ENCODE data around the gene MAP2K5. TPM values are rescaled to one million over a fixed set of nuclear protein-coding genes. Genes with fewer than 3 reads are reported as not detected.
A peak's percentile ranks its signal among the peaks of the same experiment; 100 is the strongest.

MAP2K5 gene
- total RNA-seq, 2 experiments from 2014 or later = 17.0 to 20.8 TPM

DNA sequence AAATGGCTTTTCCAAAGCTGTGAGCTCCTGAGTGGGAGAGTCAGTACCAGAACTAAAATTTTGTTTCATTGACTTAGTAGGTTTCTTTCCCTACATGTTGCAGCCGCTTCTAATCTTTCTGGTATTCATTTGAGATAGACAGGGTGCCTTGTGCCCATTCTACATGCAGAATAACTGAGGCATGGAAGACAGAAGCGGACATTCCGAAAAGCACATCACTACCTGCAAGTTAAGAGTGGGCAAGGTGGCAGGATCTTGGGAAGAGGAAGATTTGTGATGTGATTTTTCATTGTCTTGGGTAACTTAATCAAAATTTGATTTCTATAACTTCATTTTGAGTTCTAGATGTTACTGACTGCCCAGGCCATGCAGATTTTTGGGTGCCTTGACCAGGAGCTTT lies 2.0 kb downstream of the MAP2K5 start:
- Mint-ChIP-seq H3K27me3 (no peaks in the 10 kb centered on the region), H3K4me1 (peaks cover 57% of the 10 kb centered on the region), H3K27ac (peak overlapping the region; percentile 57), H3K9me3 (no peaks in the 10 kb centered on the region), H3K36me3 (peaks cover 8% of the 10 kb centered on the region), H3K4me3 (peak overlapping the region; percentile 1)
- DNase-seq = no peak

DNA sequence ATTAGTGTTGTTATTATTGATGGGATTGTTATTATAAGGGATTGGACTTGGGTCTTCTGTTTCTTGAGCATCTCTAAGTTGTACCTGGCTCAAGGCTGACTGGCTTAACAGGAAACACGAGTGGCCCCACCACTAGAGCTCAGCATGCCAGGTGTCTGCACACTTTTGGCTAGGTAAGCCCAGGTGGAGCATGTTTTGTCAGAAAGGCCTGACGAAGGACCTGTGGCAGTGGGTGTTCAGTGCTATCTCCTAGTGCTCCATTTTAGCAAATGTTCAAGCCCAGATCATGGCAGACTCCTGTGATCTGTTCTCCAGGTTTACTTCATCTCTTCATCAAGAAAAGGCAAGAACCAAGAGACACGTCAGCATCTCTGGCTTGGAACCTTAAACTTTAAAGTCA lies 3.4 kb downstream of the MAP2K5 start:
- Mint-ChIP-seq H3K9me3 (no peaks in the 10 kb centered on the region), H3K4me1 (peaks cover 46% of the 10 kb centered on the region), H3K36me3 (peaks cover 14% of the 10 kb centered on the region), H3K27me3 (no peaks in the 10 kb centered on the region), H3K4me3 (no peak overlapping the region), H3K27ac (no peak overlapping the region)
- no peak for DNase-seq

DNA sequence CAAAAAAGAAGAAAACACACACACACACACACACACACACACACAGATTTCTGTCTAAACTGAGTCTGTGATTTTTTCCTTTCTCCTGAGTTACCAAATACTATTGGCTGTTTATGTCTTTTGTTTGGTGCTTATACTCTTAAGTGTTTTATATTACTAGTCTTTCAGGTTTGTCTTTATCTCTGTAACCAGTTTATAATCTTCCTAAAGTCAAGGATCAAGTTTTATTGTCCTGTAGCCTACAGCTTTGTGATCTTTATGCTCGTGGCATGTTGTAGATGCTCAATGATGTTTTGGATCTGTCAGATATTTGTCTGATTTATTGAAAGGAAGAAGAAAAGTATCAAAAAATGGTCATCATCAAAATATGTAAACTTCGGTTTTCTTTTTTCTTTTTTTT lies 4.6 kb downstream of the MAP2K5 start:
- H3K36me3 Mint-ChIP-seq = peaks cover 20% of the 10 kb centered on the region
- DNase-seq = no peak
- no peak overlapping the region for H3K4me3 Mint-ChIP-seq
- no peaks in the 10 kb centered on the region for H3K9me3 Mint-ChIP-seq
- peaks cover 39% of the 10 kb centered on the region for H3K4me1 Mint-ChIP-seq
- no peaks in the 10 kb centered on the region for H3K27me3 Mint-ChIP-seq
- no peak overlapping the region for H3K27ac Mint-ChIP-seq

DNA sequence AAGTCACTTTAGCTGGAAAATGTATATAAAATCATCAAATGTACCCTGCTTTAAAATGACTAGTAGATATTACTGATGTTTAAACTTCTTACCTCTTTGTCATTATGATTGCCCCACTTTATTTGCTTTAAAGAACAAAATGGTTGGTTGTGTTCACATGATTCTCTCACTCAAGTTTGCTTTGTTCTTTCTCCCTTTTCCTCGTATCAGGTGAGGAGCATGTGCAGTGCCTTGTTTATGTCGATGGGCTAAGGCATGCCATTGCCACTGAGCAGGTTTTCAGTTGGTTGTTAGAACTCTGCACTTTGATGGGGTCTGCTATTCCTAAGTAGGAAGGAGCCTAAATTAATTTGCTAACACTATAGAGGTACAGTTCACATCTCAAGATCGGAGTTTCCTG lies 5.3 kb downstream of the MAP2K5 start:
- H3K27me3 Mint-ChIP-seq = no peaks in the 10 kb centered on the region
- H3K4me1 Mint-ChIP-seq = peaks cover 39% of the 10 kb centered on the region
- H3K27ac Mint-ChIP-seq = no peak overlapping the region
- H3K4me3 Mint-ChIP-seq = no peak overlapping the region
- no peaks in the 10 kb centered on the region for H3K9me3 Mint-ChIP-seq
- no peak for DNase-seq
- H3K36me3 Mint-ChIP-seq = peaks cover 19% of the 10 kb centered on the region

DNA sequence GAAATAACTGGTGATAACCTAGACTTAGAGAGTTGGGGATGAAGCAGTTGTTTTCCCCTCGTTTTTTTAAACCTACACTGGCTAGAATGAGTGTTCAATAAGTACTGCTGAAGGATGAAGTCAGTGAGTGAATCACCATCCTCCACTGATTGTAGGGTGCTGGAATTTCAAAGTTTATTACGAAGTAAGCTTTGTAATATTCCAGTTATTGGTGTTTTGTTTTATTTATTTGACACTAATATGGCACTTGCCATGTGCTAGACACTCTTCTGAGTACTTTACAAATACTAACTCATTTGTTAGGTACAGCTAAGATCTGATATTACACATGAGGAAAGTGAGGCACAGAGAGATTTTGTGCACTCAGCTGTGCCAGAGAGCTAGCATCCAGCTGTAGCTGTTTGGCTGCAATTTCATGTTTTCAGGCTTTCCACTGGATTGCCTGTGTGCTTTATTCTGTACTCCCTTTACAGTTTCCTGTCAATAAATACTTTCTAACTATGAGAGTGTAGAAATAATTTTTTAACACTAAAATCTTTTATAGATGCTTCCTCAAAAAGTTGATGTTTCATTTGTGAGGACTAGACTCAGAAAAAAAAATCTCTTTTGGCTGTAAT lies 5.8 kb downstream of the MAP2K5 start:
- peaks cover 36% of the 10 kb centered on the region for H3K4me1 Mint-ChIP-seq
- no peak overlapping the region for H3K27ac Mint-ChIP-seq
- H3K36me3 Mint-ChIP-seq = peaks cover 20% of the 10 kb centered on the region
- H3K9me3 Mint-ChIP-seq = no peaks in the 10 kb centered on the region
- DNase-seq = no peak
- H3K27me3 Mint-ChIP-seq = no peaks in the 10 kb centered on the region
- H3K4me3 Mint-ChIP-seq = no peak overlapping the region

DNA sequence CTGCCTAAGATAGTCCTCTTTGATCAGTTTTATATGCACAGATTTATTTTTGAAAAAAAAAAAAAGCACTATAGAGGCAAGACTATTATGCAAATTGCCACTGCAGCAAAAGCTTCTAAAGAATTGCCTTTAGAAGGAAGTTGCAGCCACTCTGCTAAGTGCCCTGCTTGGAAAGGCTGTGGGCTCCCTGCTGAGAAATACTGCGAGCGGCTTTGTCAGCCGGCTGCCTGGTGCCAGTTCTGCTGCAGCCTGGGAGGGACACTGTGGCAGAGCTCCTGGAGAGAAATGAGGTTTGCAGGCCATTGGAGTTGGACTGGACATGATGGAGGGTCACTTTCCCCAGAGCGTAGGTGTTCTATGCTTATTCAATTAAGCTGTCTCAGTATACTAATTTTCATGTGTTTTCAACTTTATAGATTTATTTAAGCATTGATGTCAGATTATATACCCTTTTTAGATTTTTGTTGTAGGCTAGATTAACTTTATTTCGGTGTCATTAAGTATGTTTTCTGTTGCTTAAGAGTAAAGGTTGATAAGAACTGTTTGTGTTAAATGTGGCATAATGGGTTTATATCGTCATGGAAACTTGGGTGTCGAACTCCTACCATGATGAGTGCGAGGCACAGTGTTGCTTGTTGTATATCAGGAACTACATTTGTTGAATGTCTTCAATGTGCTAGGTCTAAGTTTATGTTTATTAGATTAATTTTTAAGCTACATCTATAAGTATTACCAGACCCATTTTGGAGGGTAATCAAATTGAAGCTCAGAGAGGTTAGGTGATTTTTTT lies 6.6 kb downstream of the MAP2K5 start:
- Mint-ChIP-seq H3K4me3 (no peak overlapping the region), H3K36me3 (peaks cover 21% of the 10 kb centered on the region), H3K4me1 (peaks cover 29% of the 10 kb centered on the region), H3K9me3 (no peaks in the 10 kb centered on the region), H3K27me3 (no peaks in the 10 kb centered on the region), H3K27ac (no peak overlapping the region)
- DNase-seq = no peak

DNA sequence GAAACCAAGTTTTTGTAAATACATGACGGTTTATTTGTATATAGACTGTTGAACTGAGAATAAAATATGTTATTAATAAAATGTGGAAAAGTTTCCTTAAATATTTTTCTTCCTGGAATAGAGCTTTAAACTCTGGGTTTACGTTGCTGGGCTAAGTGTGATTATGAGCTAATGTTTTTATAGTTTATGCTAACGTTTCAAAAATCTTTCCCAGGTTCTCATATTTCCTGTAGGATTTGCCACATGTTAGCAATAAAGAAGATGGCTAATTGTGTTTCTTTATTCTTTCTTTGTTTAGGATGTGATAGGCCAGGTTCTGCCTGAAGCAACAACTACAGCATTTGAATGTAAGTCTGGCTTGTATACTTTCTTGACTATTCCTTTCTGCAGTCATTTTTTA lies 7.2 kb downstream of the MAP2K5 start:
- H3K27me3 Mint-ChIP-seq = no peaks in the 10 kb centered on the region
- peaks cover 22% of the 10 kb centered on the region for H3K4me1 Mint-ChIP-seq

DNA sequence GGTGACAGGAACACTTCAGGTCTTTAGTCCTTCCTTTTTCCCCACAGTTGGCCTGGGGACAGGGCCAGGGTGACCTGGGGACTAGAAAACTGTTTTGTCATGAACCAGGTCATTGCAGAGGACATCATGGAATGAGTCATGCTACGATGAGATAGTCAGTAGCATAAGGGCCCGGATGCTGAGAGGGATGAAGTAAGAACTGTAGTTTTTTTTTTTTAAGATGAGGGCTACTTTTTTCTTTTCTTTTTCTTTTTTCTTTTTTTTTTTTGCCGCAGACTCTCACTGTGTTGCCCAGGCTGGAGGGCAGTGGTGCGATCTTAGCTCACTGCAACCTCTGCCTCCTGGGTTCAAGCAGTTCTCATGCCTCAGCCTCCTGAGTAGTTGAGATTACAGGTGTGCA lies 8.0 kb downstream of the MAP2K5 start:
- Mint-ChIP-seq H3K27me3 (no peaks in the 10 kb centered on the region), H3K9me3 (no peaks in the 10 kb centered on the region), H3K4me1 (peaks cover 19% of the 10 kb centered on the region), H3K36me3 (peaks cover 23% of the 10 kb centered on the region), H3K27ac (no peak overlapping the region), H3K4me3 (no peak overlapping the region)
- no peak for DNase-seq

More for the DNA sequence above, 7.2 kb downstream of the MAP2K5 start:
- H3K27ac Mint-ChIP-seq = no peak overlapping the region
- no peak overlapping the region for H3K4me3 Mint-ChIP-seq
- H3K36me3 Mint-ChIP-seq = peaks cover 21% of the 10 kb centered on the region
- no peak for DNase-seq
- H3K9me3 Mint-ChIP-seq = no peaks in the 10 kb centered on the region

DNA sequence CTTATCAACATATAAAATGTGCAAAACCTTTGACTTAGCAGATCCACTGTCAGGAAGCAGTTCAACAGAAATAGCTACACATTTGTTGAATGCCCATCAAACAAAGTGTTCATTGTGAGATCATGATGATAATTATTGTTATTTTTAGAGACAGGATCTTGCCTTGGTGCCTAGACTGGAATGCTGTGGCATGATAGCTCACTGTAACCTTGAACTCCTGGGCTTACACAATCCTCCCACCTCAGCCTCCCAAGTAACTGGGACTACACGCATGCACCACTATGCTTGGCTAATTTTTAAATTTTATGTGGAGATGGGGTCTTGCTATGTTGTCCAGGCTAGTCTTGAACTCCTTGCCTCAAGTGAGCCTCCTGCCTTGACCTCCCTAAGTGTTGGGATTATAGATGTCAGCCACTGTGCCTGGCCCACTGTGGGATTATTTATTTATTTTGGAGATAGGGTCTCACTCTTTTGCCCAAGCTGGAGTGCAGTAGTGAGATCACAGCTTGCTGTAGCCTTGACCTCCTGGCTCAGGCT lies 8.8 kb downstream of the MAP2K5 start:
- H3K36me3 Mint-ChIP-seq = peaks cover 26% of the 10 kb centered on the region
- no peaks in the 10 kb centered on the region for H3K27me3 Mint-ChIP-seq
- no peak overlapping the region for H3K27ac Mint-ChIP-seq

DNA sequence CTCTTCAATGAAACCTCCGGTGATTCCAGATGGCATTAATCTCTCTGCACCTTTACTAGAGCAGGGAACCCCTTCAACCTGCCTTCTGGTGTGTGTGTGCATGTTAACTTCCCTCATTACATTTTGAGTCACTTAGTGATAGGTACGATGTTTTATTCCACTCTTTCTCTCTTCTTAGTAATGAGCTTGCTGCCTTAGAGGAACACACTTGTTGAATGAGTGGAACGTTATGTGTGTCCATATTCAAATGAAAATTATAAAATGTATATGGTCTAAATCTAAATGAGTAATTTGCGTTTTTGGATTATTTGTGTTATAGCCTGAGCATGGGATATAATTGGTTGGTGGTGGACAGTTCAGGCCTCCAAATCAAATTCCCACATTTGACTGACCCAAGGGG lies 12.1 kb downstream of the MAP2K5 start:
- no peak for DNase-seq
- H3K9me3 Mint-ChIP-seq = peaks cover 7% of the 10 kb centered on the region
- H3K27ac Mint-ChIP-seq = no peak overlapping the region
- H3K4me1 Mint-ChIP-seq = peaks cover 6% of the 10 kb centered on the region
- H3K27me3 Mint-ChIP-seq = no peaks in the 10 kb centered on the region
- peaks cover 48% of the 10 kb centered on the region for H3K36me3 Mint-ChIP-seq
- no peak overlapping the region for H3K4me3 Mint-ChIP-seq

More for the DNA sequence above, 8.8 kb downstream of the MAP2K5 start:
- Mint-ChIP-seq H3K4me3 (no peak overlapping the region), H3K9me3 (no peaks in the 10 kb centered on the region), H3K4me1 (peaks cover 14% of the 10 kb centered on the region)
- no peak for DNase-seq

DNA sequence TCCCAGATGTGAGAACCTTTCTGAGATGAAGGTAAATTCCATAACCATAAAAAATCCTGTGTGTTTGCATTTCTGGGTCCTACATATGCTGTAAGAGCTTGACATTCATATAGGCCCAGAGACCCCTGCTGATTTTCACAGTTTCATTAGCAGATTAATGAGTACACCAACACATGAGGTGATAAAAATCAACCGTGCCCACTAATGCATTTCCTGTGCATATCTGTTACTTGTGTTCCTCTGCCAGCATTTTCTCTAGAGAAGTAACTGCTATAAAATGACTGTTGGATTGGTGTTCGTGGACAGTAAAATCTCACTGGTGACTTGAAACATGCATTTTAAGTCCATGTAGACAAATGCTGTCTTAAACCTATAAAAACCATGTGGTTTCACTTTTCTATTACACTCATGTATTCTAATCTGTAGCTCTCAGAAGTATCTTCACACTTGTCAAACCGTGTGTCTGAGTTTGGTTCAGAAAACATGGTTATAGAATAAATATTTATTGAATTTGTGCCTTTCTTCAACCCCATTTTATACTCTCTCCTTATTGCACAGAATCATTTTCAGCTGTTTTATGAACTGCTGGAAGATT lies 14.6 kb downstream of the MAP2K5 start:
- Mint-ChIP-seq H3K4me1 (peaks cover 11% of the 10 kb centered on the region), H3K4me3 (no peak overlapping the region), H3K27me3 (no peaks in the 10 kb centered on the region), H3K9me3 (peaks cover 7% of the 10 kb centered on the region), H3K36me3 (peaks cover 45% of the 10 kb centered on the region), H3K27ac (no peak overlapping the region)
- no peak for DNase-seq

DNA sequence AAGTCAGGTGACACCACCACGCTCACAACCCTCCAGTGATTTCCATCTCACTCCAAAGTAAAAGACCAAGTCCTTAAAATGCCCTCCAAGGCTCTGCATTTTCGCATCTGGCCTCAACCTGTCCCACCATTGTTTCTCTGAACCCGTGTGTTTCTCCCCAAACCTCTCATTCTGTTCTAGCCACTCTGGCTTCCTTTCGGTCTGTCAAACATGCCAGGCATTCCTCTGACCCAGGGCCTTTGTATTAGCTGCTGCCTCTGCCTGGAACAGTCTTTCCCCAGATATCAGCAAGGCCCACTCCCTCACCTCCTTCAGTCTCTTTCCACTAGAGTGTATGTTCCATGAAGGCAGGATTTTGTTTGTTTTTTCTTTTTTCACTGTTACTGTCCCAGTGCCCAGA lies 16.0 kb downstream of the MAP2K5 start:
- DNase-seq = no peak
- Mint-ChIP-seq H3K4me3 (no peak overlapping the region), H3K36me3 (peaks cover 44% of the 10 kb centered on the region), H3K27me3 (no peaks in the 10 kb centered on the region), H3K9me3 (peaks cover 7% of the 10 kb centered on the region), H3K4me1 (peaks cover 11% of the 10 kb centered on the region), H3K27ac (no peak overlapping the region)

DNA sequence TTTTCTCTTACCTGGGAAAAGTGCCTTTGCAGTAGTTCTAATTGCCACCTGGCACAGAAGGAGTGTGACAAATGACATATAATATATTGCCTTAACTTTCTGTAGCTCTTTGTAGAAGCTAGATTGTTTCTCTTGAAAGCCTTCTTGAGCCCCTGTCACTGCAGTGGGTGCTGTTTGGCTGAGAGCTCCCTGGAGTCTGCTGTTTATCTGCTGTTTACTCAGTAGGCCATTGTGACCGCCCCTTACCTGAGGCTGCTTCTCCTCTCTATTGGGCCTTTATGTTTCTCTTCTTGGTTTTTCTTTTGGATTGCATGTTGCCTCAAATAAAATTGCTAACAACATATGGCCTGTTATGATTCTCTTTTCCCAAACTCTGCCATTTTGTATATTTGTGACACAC lies 16.7 kb downstream of the MAP2K5 start:
- Mint-ChIP-seq H3K27ac (no peak overlapping the region), H3K9me3 (peaks cover 7% of the 10 kb centered on the region), H3K36me3 (peaks cover 48% of the 10 kb centered on the region), H3K4me3 (no peak overlapping the region), H3K27me3 (no peaks in the 10 kb centered on the region), H3K4me1 (peaks cover 14% of the 10 kb centered on the region)
- DNase-seq = no peak

DNA sequence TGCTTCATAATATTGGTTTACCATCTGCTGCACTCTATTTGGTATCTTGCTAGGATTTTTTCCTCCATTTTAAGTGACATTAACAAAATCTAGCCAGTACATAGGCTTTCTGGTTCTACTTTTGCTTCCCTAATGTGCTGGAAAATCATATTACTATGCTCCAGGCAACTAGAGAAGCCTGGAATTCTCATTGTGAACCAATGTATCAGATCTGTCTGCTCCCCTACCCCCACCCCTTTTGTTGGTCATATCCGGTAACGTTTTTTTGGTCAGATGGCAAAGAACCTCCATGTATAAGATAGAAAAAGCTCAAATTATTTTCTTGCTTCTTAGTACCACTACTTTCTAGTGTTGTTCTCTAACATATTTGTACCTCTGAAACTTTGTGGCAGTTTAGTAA lies 17.1 kb downstream of the MAP2K5 start:
- H3K27me3 Mint-ChIP-seq = no peaks in the 10 kb centered on the region
- H3K4me3 Mint-ChIP-seq = no peak overlapping the region
- peaks cover 18% of the 10 kb centered on the region for H3K4me1 Mint-ChIP-seq
- H3K27ac Mint-ChIP-seq = no peak overlapping the region
- peaks cover 7% of the 10 kb centered on the region for H3K9me3 Mint-ChIP-seq
- H3K36me3 Mint-ChIP-seq = peaks cover 51% of the 10 kb centered on the region
- no peak for DNase-seq

DNA sequence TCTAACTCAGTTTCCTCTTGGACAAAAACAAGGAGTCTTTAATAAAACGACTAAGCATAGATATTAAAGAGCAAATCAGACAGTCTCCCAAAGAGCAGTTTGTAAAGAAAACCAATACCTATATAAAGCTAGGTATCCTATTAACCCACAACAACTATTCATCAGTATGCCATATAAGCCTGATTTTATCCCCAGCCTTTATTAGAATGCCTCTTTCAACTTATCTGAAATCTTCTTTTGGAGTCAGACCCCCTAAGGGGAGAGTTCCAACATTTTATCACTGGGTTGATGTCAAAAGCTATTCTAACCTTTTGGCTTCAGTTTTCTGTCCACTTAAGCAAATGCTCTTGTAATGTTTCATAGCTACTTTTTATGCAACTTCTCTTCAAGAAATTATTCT lies 17.8 kb downstream of the MAP2K5 start:
- DNase-seq = no peak
- Mint-ChIP-seq H3K4me3 (no peak overlapping the region), H3K4me1 (peaks cover 20% of the 10 kb centered on the region), H3K27me3 (no peaks in the 10 kb centered on the region), H3K9me3 (peaks cover 7% of the 10 kb centered on the region), H3K36me3 (peaks cover 47% of the 10 kb centered on the region), H3K27ac (no peak overlapping the region)

All from activated naive CD8-positive, alpha-beta T cell treated with anti-CD3 and anti-CD28 coated beads for 36 hours (primary cell).